GM21528 (cell line): ENCODE data around the gene UBE2L3.
A peak's percentile ranks its signal among the peaks of the same experiment; 100 is the strongest.
"Not testable (repeated sequence)": the region's sequence is repeated elsewhere in the genome, so short reads cannot be mapped to it uniquely, and the experiment has no call there.

Experiments used
- ATAC-seq: cut with Tn5 transposase; IDR thresholded peaks from one replicate; pipeline ENCODE4 v1.9.1; 2021; ENCODE audit warnings: mild to moderate bottlenecking, moderate library complexity; ENCODE audit not compliant: unreplicated experiment, low FRiP score

Gene UBE2L3

GRCh38 chr22:21641789-21642583 is 74.5 kb downstream of the UBE2L3 start, which contains the start of gene SDF2L1:
Gene SDF2L1 (plus strand): TSS chr22:21642302. CDS start chr22:21642337, 35 bp downstream.
- peak; percentile 79 for ATAC-seq

DNA sequence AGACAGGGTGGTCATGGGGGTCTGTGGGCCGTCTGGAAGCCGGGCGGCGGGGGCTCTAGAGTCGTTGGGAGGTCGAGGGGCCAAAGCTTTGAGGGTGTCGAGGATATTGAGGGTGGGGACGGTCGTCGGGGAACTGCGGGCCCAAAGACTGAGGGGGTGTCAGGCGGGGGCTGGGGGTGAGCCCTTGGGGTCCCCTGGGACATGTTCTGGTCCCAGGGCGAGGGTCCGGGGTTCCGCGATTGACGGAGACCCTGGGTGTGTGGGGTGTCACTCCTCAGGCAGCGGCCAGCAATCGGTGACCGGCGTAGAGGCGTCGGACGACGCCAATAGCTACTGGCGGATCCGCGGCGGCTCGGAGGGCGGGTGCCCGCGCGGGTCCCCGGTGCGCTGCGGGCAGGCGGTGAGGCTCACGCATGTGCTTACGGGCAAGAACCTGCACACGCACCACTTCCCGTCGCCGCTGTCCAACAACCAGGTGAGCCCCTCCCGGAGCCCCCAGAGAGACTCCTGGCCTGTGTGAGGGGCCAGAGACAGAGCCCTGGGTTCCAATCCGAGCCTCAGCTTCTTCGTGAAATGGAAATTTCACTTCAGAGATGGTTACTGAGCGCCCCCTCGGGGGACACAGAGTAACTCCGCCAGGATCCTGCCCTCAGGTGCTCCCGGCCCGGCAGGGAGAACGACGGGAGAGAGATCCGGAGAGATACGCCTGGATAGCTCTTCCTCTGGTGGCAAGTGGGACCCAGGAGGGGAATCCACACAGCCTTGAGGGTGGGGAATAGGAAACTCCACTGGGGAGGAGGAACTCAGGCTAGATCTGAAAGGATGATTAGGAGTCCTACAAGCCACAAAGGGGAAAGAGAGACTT is 75.3 kb downstream of the UBE2L3 start:
- no peak for ATAC-seq

DNA sequence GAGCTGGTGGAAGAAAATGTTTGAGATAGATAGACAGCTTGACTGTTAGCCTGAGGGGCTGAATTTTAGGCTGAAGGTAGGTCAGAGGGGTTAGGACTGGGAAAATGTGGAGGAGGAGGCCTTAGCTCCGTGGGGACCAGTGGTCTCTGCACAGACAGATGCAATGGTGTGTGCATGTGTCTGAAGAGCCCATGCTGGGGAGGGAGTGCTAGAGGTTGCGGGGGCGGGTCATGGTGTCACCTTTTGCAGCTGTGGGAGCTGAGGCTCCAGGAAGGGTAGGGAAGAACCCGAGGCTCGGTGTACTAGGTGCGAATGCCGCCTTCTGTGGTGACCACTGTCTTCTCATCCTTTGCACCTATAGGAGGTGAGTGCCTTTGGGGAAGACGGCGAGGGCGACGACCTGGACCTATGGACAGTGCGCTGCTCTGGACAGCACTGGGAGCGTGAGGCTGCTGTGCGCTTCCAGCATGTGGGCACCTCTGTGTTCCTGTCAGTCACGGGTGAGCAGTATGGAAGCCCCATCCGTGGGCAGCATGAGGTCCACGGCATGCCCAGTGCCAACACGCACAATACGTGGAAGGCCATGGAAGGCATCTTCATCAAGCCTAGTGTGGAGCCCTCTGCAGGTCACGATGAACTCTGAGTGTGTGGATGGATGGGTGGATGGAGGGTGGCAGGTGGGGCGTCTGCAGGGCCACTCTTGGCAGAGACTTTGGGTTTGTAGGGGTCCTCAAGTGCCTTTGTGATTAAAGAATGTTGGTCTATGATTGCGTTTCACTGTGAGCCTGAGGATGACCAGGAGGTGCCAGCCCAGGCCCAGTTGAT is 76.2 kb downstream of the UBE2L3 start:
- no peak for ATAC-seq

DNA sequence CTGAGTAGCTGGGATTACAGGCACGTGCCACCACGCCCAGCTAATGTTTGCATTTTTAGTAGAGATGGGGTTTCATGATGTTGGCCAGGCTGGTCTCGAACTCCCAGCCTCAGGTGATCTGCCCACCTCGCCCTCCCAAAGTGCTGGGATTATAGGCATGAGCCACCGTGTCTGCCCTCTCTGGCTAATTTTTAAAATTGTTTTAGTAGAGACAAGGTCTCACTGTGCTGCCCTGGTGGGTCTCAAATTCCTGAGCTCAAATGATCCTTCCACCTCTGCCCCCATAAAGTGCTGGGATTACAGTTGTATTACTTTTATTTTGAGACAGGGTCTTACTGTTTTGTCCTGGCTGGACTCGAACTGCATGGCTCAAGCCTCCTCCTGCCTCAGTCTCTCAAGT is 78.0 kb downstream of the UBE2L3 start:
- not testable (repeated sequence) for ATAC-seq

DNA sequence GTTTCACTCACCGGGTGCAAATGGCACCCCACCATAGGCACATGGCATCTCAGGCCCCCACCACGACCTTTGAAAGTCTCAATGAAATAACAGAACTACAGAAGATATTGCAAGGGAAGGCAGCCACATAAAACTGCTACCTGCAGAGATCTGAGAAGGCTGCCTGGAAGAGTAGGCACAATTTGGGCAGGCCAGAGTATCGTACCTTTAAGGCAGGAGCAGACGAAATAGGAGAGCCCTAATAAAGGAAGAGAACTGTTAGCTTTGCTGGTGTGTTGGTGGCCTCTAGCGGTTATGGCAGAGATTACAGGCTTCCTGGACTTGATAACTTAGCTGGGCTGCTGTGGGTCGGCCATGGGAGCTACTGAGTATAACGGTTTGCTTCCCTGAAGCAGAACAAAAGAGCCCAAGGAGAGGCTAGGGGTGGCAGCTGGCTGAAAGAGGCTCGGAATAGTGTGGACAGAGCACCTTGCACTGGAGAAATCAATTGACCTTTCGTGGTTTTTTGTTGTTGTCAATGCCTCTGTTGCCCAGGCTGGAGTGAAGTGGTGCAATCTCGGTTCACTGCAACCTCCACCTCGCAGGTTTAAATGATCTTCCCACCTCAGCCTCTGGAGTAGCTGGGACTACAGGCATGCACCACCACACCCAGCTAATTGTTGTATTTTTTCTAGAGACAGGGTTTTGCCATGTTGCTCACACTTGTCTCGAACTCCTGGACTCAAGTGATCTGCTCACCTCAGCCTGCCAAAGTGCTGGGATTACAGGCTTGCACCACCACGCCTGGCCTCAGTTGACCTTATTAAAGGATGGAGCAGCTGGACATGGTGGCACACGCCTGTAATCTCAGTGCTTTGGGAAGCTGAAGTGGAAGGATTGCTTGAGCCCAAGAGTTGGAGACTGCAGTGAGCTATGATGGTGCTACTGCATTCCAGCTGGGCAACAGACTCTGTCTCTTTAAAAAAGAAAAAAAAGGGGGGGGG is 79.4 kb downstream of the UBE2L3 start:
- no peak for ATAC-seq

GRCh38 chr22:21650280-21650679 is 82.8 kb downstream of the UBE2L3 start:
- ATAC-seq: no peak

DNA sequence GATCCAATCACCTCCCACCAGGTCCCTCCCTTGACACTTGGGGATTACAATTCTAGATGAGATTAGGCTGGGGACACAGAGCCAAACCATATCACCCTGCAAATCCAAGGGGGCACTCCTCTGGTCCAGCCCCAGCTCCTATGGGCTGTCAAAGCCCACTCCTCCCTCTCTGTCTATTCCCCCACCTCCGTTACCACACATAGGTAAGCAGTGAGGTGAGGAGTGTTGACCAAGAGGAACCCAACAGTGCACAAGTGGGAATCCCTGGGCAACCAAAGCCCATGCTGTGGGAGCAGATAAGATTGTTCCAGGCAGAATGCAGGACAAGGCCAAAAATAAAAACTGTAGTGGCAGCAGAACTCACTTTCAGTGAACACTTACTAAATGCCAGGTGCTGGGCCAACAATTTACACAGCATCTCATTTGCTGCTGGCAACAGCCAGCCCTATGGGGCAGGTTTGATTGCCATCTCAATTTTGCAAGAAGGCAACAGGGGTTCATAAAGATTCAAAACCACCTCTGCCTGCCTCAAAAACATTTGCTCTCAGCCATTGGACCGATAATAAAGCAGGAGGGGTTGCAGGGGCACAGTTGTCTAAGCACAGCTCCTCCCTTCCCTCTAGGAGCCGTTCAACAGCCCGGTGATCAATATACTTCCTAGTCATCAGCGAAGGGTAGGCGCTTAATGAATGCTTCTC is 83.5 kb downstream of the UBE2L3 start:
- no peak for ATAC-seq

- ATAC-seq: peak; percentile 11
Observed at GRCh38 chr22:21651521-21652009, 84.1 kb downstream of the UBE2L3 start.

DNA sequence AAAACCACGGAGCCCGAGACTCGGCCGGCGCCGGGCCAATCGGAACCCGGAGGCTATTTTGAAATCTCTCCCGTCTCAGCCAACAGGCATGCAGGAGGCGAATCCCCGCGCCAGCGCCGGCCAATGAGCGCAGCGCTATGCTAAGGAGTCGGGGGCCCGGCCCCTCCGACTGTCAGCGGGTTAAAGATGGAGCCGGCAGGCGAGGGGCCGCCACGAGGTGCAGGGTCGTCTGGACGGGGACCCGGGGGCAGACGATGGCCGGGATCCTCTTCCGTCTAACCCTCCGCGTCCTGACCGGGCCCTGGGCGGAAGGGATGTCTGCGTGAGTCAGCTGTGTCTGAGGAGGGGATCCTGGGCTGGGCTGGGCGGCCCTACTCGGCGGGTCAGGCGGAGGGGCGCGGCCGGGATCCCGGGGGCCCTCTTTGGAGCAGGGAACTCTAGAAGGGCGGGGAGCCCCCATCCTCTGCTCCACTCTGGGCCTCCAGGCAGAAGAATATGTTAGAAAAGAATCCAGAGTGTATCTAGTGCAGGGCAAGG is 84.6 kb downstream of the UBE2L3 start:
- peak; percentile 64 for ATAC-seq

DNA sequence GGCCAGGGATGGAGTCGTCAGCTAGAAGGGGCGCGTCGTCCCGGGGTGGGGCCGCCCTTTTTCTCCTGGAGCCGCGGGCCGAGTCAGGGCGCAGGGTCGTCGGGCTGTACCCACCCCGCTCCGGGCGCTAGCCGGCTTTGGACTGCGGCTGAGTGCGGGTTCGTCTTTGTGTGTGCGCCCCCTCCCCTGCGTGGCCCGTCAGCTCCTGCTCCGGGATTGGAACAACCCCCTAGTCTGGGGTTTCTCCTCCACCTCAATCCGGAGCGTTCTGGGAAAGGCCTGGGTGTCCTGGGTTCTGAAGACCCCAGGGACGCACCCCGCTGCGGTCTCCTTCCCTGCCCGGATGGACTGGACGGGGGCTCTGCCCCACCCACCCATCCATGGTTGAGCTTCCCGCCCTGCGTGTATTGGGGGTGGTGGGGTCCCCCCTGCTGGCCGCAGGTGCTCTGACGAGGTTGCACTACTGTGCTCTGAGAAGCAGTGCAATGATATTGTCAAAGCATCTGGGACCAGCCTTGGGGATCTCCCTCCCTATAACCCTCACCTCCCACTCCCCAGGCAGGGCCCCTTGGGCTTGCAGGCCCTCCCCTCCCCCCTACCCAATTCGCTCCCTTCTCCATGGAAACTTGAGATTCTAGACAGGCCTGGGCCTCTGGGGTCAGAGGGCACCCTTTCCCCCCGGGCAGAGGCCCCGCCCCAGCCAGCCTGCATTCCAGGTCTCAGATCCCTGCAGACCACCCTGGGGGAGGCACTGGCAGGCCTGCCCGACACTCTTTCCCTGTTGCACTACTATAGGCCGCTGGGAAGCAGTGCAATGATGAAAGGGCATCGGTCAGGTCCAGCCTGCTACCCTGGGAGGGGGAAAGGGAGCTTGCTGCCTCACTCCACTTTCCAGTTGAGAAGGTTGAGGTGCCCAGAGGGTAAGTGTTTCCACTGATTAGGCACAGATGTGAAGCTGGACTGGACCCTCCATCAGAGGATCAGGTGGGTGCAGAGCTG is 85.3 kb downstream of the UBE2L3 start:
- no peak for ATAC-seq

GRCh38 chr22:21657020-21657359 is 89.5 kb downstream of the UBE2L3 start:
- ATAC-seq: no peak

- no peak for ATAC-seq
Observed at GRCh38 chr22:21657360-21658032, 90.0 kb downstream of the UBE2L3 start.

DNA sequence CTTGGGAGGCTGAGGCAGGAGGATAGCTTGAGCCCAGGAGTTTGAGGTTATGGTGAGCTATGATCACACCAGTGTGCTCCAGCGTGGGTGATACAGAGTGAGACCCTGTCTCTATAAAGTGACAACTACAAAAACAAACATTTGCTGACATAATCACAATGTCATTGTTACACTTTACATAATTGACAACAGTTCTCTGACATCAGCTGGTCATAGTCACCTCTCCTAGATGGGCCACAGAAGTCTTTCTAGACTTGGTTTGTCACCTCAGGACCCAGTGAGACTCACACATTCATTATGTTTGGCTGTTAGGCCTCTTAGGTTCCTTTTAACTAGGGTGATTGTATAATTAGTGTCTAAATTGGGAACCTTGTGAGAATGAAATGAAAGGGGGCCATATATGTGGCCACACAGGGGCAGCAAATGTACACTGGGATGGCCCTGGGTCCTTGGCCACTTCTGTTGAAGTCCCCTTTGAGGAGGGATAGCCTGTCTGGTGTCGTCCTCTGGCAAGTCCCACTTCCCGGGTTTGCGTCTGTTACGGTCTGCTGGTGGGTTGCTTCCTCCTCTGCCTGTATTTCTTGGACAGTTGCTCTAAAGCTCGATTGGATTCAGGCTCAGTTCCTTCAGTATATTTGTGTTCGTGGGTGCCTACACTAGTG is 92.5 kb downstream of the UBE2L3 start:
- ATAC-seq: no peak

- no peak for ATAC-seq
Observed at GRCh38 chr22:21660904-21661303, 93.4 kb downstream of the UBE2L3 start.

- ATAC-seq: no peak
Observed at GRCh38 chr22:21661991-21662390, 94.5 kb downstream of the UBE2L3 start.

DNA sequence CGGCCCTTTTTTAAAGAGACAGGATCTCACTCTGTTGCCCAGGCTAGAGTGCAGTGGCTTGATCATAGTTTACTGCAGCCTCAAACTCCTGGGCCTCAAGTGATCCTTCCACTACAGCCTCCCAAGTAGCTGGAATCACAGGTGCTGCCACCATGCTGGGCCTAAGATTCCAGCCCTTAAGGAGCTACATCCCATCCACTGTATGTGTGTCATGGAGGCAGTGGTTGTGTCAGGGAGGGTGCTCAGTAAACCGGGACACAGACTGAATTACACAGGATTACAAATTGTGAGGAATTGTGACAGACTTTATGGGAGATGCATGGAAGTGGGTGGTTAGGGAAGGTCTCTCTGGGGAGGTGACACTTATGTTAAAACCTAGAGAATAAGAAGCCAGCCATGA is 96.2 kb downstream of the UBE2L3 start:
- ATAC-seq: no peak
